ENCODE results near the gene RHEX.

DNA sequence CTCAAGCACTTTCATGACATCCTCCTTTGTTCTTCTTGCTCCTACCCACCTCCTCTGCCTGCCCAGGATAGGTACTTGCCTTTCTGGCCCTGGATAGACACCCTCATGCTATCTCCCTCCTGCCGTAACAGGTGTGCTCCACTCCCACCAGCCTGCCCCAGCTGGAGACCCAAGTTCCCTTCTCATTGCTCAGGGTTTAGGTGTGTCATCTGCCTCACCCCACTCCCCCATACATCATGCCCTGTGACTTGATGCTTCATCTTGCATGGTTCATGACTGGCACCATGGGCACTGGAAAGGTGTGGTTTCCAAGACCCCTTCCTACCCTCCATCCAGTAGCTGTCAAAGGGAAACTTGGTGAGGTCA lies 5.9 kb downstream of the RHEX start:
- TF ChIP-seq, protein P1, sequence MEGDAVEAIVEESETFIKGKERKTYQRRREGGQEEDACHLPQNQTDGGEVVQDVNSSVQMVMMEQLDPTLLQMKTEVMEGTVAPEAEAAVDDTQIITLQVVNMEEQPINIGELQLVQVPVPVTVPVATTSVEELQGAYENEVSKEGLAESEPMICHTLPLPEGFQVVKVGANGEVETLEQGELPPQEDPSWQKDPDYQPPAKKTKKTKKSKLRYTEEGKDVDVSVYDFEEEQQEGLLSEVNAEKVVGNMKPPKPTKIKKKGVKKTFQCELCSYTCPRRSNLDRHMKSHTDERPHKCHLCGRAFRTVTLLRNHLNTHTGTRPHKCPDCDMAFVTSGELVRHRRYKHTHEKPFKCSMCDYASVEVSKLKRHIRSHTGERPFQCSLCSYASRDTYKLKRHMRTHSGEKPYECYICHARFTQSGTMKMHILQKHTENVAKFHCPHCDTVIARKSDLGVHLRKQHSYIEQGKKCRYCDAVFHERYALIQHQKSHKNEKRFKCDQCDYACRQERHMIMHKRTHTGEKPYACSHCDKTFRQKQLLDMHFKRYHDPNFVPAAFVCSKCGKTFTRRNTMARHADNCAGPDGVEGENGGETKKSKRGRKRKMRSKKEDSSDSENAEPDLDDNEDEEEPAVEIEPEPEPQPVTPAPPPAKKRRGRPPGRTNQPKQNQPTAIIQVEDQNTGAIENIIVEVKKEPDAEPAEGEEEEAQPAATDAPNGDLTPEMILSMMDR (IDR thresholded peaks at IDR 0.05) = no peak
- TF ChIP-seq ZFX (IDR thresholded peaks at IDR 0.05; ENCODE audit: borderline replicate concordance) = no peak
